Gastrocnemius medialis (tissue), 4 donors: Measurements from ENCODE around the gene OTOF. TPM values are rescaled to one million over a fixed set of nuclear protein-coding genes. Genes with fewer than 3 reads are reported as not detected.

Source experiments
- ATAC-seq, 2 donors: fragments of 150-250 bp; one replicate each; pipeline ENCODE4 v1.9.1; 2016
- DNase-seq, 2 donors: peaks; one replicate each; pipeline ENCODE4 v3.0.0-alpha.2; 2019
- H3K27ac ChIP-seq, 4 donors: fragments of 200-600 bp; sonication (generic); 1 replicate in 1 of 4; 2 replicates in 3 of 4; pipeline ENCODE4 v1.5.1; 2016 to 2018; ENCODE audit warnings: mild to moderate bottlenecking in 2 of 4, moderate library complexity in 1 of 4
- H3K27me3 ChIP-seq, 3 donors: fragments of 200-600 bp; sonication (generic) in 2 of 3; 1 replicate in 1 of 3; 2 replicates in 2 of 3; pipeline versions ENCODE4 v1.5.1 to v1.6.0; 2016 to 2019; ENCODE audit warnings: mild to moderate bottlenecking in 1 of 3, moderate library complexity in 1 of 3
- H3K36me3 ChIP-seq, 2 donors: fragments of 200-600 bp; sonication (generic) in 1 of 2; one replicate each; pipeline ENCODE4 v1.5.1; 2017 to 2018
- H3K4me1 ChIP-seq, 2 donors: fragments of 200-600 bp; sonication (generic) in 1 of 2; one replicate each; pipeline ENCODE4 v1.5.1; 2016 to 2017; ENCODE audit warnings: mild to moderate bottlenecking in 2 of 2
- H3K4me3 ChIP-seq, 4 donors: fragments of 200-600 bp; sonication (generic) in 3 of 4; 1 replicate in 1 of 4; 2 replicates in 3 of 4; pipeline ENCODE4 v1.5.1; 2016 to 2019; ENCODE audit warnings: mild to moderate bottlenecking in 2 of 4
- H3K9me3 ChIP-seq, 3 donors: fragments of 200-600 bp; sonication (generic) in 2 of 3; 1 replicate in 1 of 3; 2 replicates in 2 of 3; pipeline ENCODE4 v1.5.1; 2016 to 2019
- CTCF ChIP-seq, 5 experiments: fragments of 450-650 bp in 3 of 5; fragments of 200-600 bp in 2 of 5; sonication (generic) in 2 of 5; IDR thresholded peaks in 4 of 5; conservative IDR thresholded peaks in 1 of 5; 1 replicate in 4 of 5; 2 replicates in 1 of 5; pipeline ENCODE4 v1.5.1; 2016 to 2019; ENCODE audit warnings: antibody characterized with exemption in 5 of 5, mild to moderate bottlenecking in 3 of 5, moderate library complexity in 3 of 5
- POLR2A ChIP-seq, 2 donors: fragments of 450-650 bp; IDR thresholded peaks; one replicate each; pipeline ENCODE4 v1.6.1; 2017; ENCODE audit warnings: antibody characterized with exemption in 2 of 2, mild to moderate bottlenecking in 2 of 2, moderate library complexity in 2 of 2
- in situ Hi-C, 4 donors: fragments of 200-750 bp; cut with MboI; loops; one replicate each; pipeline versions ENCODE4 v1.15.0 to v1.8.0; 2017; ENCODE audit warnings: low sequenced_read_pairs in 4 of 4
- intact Hi-C: fragments of 100-400 bp; cut with DNase I; formaldehyde crosslinking; loops from one replicate; pipeline ENCODE4 v1.15.1; 2023; ENCODE audit warnings: low total_unique reads
- total RNA-seq, 4 donors: library from RNA; depleted of rRNA; stranded (reverse); fragments of >200 nt; gene quantifications; one replicate each; pipeline versions ENCODE4 v1.1.0 to v1.2.3, GENCODE V29; 2016

The OTOF gene
- total RNA-seq, 4 donors from 2014 or later, result 0.09 to 0.46 TPM; not detected in 2

- no peak overlapping the region for H3K4me3 ChIP-seq
- H3K27ac ChIP-seq, result no peak overlapping the region
- DNase-seq, result no peak
- H3K36me3 ChIP-seq, result no peaks in the 10 kb centered on the region
- peaks cover 0 to 3% of the 10 kb centered on the region in 2 donors for H3K4me1 ChIP-seq
- TF ChIP-seq POLR2A (IDR thresholded peaks at IDR 0.05) (no peak), CTCF (IDR thresholded peaks at IDR 0.05 in 4 of 5, conservative IDR thresholded peaks at IDR 0.05 in 1 of 5) (no peak)
- no peaks in the 10 kb centered on the region for H3K27me3 ChIP-seq
- in situ Hi-C loops, result no loop called here
- intact Hi-C loops, result no loop called here
- no peaks in the 10 kb centered on the region for H3K9me3 ChIP-seq
- ATAC-seq, result no peak
Measured at GRCh38 chr2:26457251-26457666, 20.7 kb downstream of the OTOF start.

GRCh38 chr2:26456440-26457250 is 21.3 kb downstream of the OTOF start:
- in situ Hi-C loops (no loop called here), intact Hi-C loops (no loop called here)
- no peak for DNase-seq
- no peak for TF ChIP-seq CTCF (IDR thresholded peaks at IDR 0.05 in 4 of 5, conservative IDR thresholded peaks at IDR 0.05 in 1 of 5)
- no peak for TF ChIP-seq POLR2A (IDR thresholded peaks at IDR 0.05)
- Histone ChIP-seq H3K27me3 (no peaks in the 10 kb centered on the region), H3K4me3 (no peak overlapping the region), H3K36me3 (no peaks in the 10 kb centered on the region), H3K4me1 (no peaks in the 10 kb centered on the region), H3K27ac (no peak overlapping the region), H3K9me3 (no peaks in the 10 kb centered on the region)
- ATAC-seq, result no peak

- in situ Hi-C loops, result no loop called here
- TF ChIP-seq CTCF (IDR thresholded peaks at IDR 0.05 in 4 of 5, conservative IDR thresholded peaks at IDR 0.05 in 1 of 5) (no peak), POLR2A (IDR thresholded peaks at IDR 0.05) (no peak)
- Histone ChIP-seq H3K4me3 (no peak overlapping the region), H3K27ac (no peak overlapping the region), H3K9me3 (no peaks in the 10 kb centered on the region), H3K27me3 (no peaks in the 10 kb centered on the region), H3K4me1 (no peaks in the 10 kb centered on the region), H3K36me3 (no peaks in the 10 kb centered on the region)
- intact Hi-C loops, result no loop called here
- ATAC-seq, result no peak
- peak in 1 of 2 donors; percentile 19 for DNase-seq
Measured at GRCh38 chr2:26455670-26456439, 22.1 kb downstream of the OTOF start.

GRCh38 chr2:26455037-26455669 is 22.8 kb downstream of the OTOF start:
- Histone ChIP-seq H3K27me3 (no peaks in the 10 kb centered on the region), H3K27ac (no peak overlapping the region), H3K4me1 (no peaks in the 10 kb centered on the region), H3K4me3 (no peak overlapping the region), H3K9me3 (no peaks in the 10 kb centered on the region), H3K36me3 (no peaks in the 10 kb centered on the region)
- intact Hi-C loops, result no loop called here
- ATAC-seq, result no peak
- DNase-seq, result no peak
- in situ Hi-C loops, result no loop called here
- TF ChIP-seq CTCF (IDR thresholded peaks at IDR 0.05 in 4 of 5, conservative IDR thresholded peaks at IDR 0.05 in 1 of 5) (no peak), POLR2A (IDR thresholded peaks at IDR 0.05) (no peak)
